ENCODE data around the gene ZNF567. TPM values are rescaled to one million over a fixed set of nuclear protein-coding genes. Genes with fewer than 3 reads are reported as not detected.
A peak's percentile ranks its signal among the peaks of the same experiment; 100 is the strongest.

ZNF567 gene
- total RNA-seq, 4 donors from 2014 or later = 6.4 to 11.2 (median 8.0) TPM

- no peak for ATAC-seq (ENCODE audit: low FRiP score)
- no peak for DNase-seq (ENCODE audit: low spot score)
- TF ChIP-seq, protein P1, sequence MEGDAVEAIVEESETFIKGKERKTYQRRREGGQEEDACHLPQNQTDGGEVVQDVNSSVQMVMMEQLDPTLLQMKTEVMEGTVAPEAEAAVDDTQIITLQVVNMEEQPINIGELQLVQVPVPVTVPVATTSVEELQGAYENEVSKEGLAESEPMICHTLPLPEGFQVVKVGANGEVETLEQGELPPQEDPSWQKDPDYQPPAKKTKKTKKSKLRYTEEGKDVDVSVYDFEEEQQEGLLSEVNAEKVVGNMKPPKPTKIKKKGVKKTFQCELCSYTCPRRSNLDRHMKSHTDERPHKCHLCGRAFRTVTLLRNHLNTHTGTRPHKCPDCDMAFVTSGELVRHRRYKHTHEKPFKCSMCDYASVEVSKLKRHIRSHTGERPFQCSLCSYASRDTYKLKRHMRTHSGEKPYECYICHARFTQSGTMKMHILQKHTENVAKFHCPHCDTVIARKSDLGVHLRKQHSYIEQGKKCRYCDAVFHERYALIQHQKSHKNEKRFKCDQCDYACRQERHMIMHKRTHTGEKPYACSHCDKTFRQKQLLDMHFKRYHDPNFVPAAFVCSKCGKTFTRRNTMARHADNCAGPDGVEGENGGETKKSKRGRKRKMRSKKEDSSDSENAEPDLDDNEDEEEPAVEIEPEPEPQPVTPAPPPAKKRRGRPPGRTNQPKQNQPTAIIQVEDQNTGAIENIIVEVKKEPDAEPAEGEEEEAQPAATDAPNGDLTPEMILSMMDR (IDR thresholded peaks at IDR 0.05) = no peak
Observed at GRCh38 chr19:36672368-36672767, 15.0 kb upstream of the ZNF567 start.

- TF ChIP-seq, protein P1 (IDR thresholded peaks at IDR 0.05) = no peak
- ATAC-seq (ENCODE audit: low FRiP score) (no peak), DNase-seq (ENCODE audit: low spot score) (no peak)
Observed at GRCh38 chr19:36674201-36674600, 13.2 kb upstream of the ZNF567 start.

DNA sequence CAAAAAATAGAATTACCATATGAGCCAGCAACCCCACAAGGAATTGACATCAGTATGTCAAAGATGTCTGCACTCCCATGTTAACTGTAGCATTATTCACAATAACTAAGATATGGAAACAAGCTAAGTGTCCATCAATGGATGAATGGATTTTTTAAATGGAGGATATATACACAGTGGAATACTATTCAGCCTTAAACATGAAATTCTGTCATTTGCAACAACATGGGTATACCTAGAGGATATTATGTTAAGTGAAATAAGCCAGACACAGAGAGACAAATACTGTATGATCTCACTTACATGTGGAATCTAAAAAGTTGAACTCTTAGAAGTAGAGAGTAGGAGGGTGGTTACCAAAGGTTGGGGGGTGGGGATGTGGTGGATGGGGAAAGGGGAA is 8.0 kb upstream of the ZNF567 start:
- ATAC-seq (ENCODE audit: low FRiP score) = no peak

DNA sequence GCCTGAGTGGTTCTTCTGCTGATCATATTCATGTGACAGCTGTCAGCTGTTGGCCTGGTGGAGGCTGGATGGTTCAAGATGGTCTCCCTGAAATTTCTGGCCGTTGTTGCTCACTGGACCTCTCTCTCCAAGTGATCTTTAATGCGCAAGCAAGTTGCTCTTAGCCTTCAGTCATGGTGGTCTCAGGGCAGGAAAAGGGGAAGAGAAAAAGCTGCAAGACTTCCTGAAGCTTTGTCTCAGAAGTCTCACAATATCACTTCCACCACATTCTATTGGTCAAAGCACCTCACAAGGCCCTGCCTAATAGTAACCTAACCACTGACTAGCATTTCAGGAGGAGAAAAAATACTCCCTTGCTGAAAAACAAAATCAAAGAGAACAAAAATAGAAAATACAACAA is 1.6 kb upstream of the ZNF567 start:
- ATAC-seq (ENCODE audit: low FRiP score) = no peak
- no peak for DNase-seq (ENCODE audit: low spot score)
- TF ChIP-seq, protein P1 (IDR thresholded peaks at IDR 0.05) = no peak

More for the DNA sequence above, 8.0 kb upstream of the ZNF567 start:
- TF ChIP-seq, protein P1 (IDR thresholded peaks at IDR 0.05) = no peak
- no peak for DNase-seq (ENCODE audit: low spot score)

GRCh38 chr19:36686365-36687213 is 823 bp upstream of the ZNF567 start:
- TF ChIP-seq, protein P1 (IDR thresholded peaks at IDR 0.05) = no peak
- ATAC-seq (ENCODE audit: low FRiP score) = peak; percentile 28

DNA sequence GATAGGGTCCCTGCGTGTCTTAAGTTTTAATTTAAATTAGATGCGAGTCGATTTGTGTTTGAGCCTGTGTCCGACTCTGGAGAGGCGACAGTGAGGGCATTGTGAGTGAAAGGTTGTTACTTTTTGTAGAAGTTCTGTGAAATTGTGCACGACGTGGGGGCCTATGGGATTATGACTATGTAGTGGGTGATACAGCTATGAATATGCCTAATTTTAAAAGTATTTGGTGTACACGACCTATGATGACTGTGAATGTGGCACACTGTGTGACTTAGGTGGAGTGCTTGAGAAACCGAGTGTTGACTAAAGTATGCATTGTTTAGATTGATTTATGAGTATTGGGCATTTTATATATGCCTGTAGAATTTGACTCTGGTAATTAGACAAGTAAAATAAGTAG is 646 bp downstream of the ZNF567 start:
- DNase-seq (ENCODE audit: low spot score) (no peak), ATAC-seq (ENCODE audit: low FRiP score) (no peak)
- TF ChIP-seq, protein P1 (IDR thresholded peaks at IDR 0.05) = no peak

More at GRCh38 chr19:36686365-36687213, 823 bp upstream of the ZNF567 start:
- no peak for DNase-seq (ENCODE audit: low spot score)

DNA sequence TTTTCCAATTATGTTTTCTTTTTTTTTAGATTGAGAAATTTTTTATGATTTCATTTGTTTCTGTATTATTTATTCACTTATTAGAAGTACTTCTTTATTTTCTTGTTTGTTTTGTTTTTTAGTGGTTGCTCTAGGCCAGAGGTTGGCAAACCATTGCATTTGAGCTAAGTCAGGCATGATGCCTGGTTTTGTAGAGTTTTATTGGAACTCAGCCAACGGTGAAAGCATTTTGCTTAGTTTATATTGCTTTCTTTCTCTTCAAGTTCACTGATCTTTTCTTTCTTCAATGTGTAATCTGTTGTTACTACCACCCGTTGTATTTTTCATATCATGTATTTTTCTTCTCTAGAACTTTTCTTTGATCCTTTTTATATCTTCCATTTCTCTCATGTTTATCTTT is 19.7 kb downstream of the ZNF567 start:
- TF ChIP-seq, protein P1 (IDR thresholded peaks at IDR 0.05) = no peak
- DNase-seq (ENCODE audit: low spot score) (no peak), ATAC-seq (ENCODE audit: low FRiP score) (no peak)
